Neural cell (in vitro differentiated cells): ENCODE data around the gene PGBD5. TPM values are rescaled to one million over a fixed set of nuclear protein-coding genes. Genes with fewer than 3 reads are reported as not detected.

Experiments used
- H2AFZ ChIP-seq: fragments of 200-600, 300-800 bp; sonication (generic), shearing (Covaris generic); 2 replicates; pipeline ENCODE4 v1.6.0; 2014; ENCODE audit warnings: low read depth, mild to moderate bottlenecking, antibody characterized with exemption, low read length, moderate library complexity
- H3F3A ChIP-seq: fragments of 200-600 bp; shearing (Covaris generic); 2 replicates; pipeline ENCODE4 v1.6.1; 2016; ENCODE audit warnings: mild to moderate bottlenecking, moderate library complexity, mixed read lengths, antibody characterized with exemption, low read length; ENCODE audit not compliant: insufficient read depth, poor library complexity, severe bottlenecking
- H3K27ac ChIP-seq: fragments of 200-600, 300-800 bp; sonication (generic), shearing (Covaris generic); 2 replicates; pipeline ENCODE4 v1.5.1; 2014; ENCODE audit warnings: mild to moderate bottlenecking, low read length, moderate library complexity
- H3K27me3 ChIP-seq: fragments of 300-800, 200-600 bp; sonication (generic), shearing (Covaris generic); 2 replicates; pipeline ENCODE4 v1.6.0; 2014; ENCODE audit warnings: mild to moderate bottlenecking, low read depth, low read length, moderate library complexity; ENCODE audit not compliant: insufficient read depth
- H3K36me3 ChIP-seq: fragments of 300-800, 200-600 bp; sonication (generic), shearing (Covaris generic); 2 replicates; pipeline ENCODE4 v1.5.1; 2014; ENCODE audit warnings: mild to moderate bottlenecking, antibody characterized with exemption, low read length, moderate library complexity; ENCODE audit not compliant: insufficient read depth
- H3K4me2 ChIP-seq: fragments of 300-800, 200-600 bp; sonication (generic), shearing (Covaris generic); 2 replicates; pipeline ENCODE4 v1.6.0; 2014; ENCODE audit warnings: mild to moderate bottlenecking, low read length
- H3K4me3 ChIP-seq: fragments of 300-800, 200-600 bp; sonication (generic), shearing (Covaris generic); 2 replicates; pipeline ENCODE4 v1.5.1; 2014; ENCODE audit warnings: mild to moderate bottlenecking, low read length, moderate library complexity
- H3K79me2 ChIP-seq: fragments of 200-600 bp; shearing (Covaris generic); replicated peaks from 2 replicates; pipeline ENCODE4 v1.6.0; 2014; ENCODE audit warnings: mild to moderate bottlenecking, low read length, moderate library complexity; ENCODE audit not compliant: insufficient read depth
- H3K9ac ChIP-seq: fragments of 300-800, 200-600 bp; sonication (generic), shearing (Covaris generic); 2 replicates; pipeline ENCODE4 v1.6.1; 2016; ENCODE audit warnings: mild to moderate bottlenecking, low read length, mixed read lengths
- H3K9me2 ChIP-seq: fragments of 200-600 bp; shearing (Covaris generic); 2 replicates; pipeline ENCODE4 v1.6.1; 2016; ENCODE audit warnings: mild to moderate bottlenecking, low read length, mixed read lengths; ENCODE audit not compliant: insufficient read depth
- H3K9me3 ChIP-seq: fragments of 200-600, 300-800 bp; sonication (generic), shearing (Covaris generic); 2 replicates; pipeline ENCODE4 v1.6.1; 2016; ENCODE audit warnings: mild to moderate bottlenecking, mixed run types, low read length, moderate library complexity, mixed read lengths
- H4K20me1 ChIP-seq: fragments of 200-600 bp; shearing (Covaris generic); 2 replicates; pipeline ENCODE4 v1.6.1; 2016; ENCODE audit warnings: mild to moderate bottlenecking, mixed run types; ENCODE audit not compliant: insufficient read depth
- EP300 ChIP-seq: fragments of 450-650 bp; conservative IDR thresholded peaks from 2 replicates; pipeline ENCODE4 v1.6.1; 2014; ENCODE audit warnings: antibody characterized with exemption, mild to moderate bottlenecking, moderate library complexity; ENCODE audit not compliant: poor library complexity, severe bottlenecking
- EZH2 ChIP-seq: fragments of 200-600, 300-800 bp; shearing (Covaris generic), sonication (generic); IDR thresholded peaks from 2 replicates; pipeline ENCODE4 v1.6.1; 2014; ENCODE audit warnings: antibody characterized with exemption, low read length, borderline replicate concordance, mild to moderate bottlenecking; ENCODE audit not compliant: insufficient read depth, poor library complexity, severe bottlenecking
- MXI1 ChIP-seq: fragments of 450-650 bp; conservative IDR thresholded peaks from 2 replicates; pipeline ENCODE4 v1.6.1; 2014; ENCODE audit warnings: antibody characterized with exemption, mild to moderate bottlenecking; ENCODE audit not compliant: poor library complexity, severe bottlenecking
- POLR2AphosphoS5 ChIP-seq: IDR thresholded peaks from 2 replicates; pipeline ENCODE4 v1.6.1; 2012
- RAD21 ChIP-seq: fragments of 450-650 bp; conservative IDR thresholded peaks from 2 replicates; pipeline ENCODE4 v1.6.1; 2014; ENCODE audit warnings: antibody characterized with exemption, mild to moderate bottlenecking, moderate library complexity
- SMC3 ChIP-seq: fragments of 450-650 bp; conservative IDR thresholded peaks from 2 replicates; pipeline ENCODE4 v1.6.1; 2014; ENCODE audit warnings: antibody characterized with exemption, mild to moderate bottlenecking, moderate library complexity; ENCODE audit not compliant: poor library complexity
- TAF1 ChIP-seq: IDR thresholded peaks from 2 replicates; pipeline ENCODE4 v1.6.1; 2012; ENCODE audit warnings: low read depth
- polyA plus RNA-seq: library from polyadenylated mRNA; depleted of rRNA; stranded (reverse); fragments of >200 nt; gene quantifications from 2 replicates; pipeline ENCODE4 v1.2.3, GENCODE V29; 2014
- TF ChIP-seq, protein P1 (sequence below): fragments of 450-650 bp; IDR thresholded peaks from 2 replicates; pipeline ENCODE4 v1.5.1; 2014; ENCODE audit warnings: antibody characterized with exemption, mild to moderate bottlenecking, moderate library complexity; ENCODE audit not compliant: poor library complexity, severe bottlenecking
- TF ChIP-seq, protein P2 (sequence below): IDR thresholded peaks from 2 replicates; pipeline ENCODE4 v1.6.1; 2012; ENCODE audit warnings: borderline replicate concordance

PGBD5 gene
- polyA plus RNA-seq, 1 donor from 2014 or later: 16.3 TPM

DNA sequence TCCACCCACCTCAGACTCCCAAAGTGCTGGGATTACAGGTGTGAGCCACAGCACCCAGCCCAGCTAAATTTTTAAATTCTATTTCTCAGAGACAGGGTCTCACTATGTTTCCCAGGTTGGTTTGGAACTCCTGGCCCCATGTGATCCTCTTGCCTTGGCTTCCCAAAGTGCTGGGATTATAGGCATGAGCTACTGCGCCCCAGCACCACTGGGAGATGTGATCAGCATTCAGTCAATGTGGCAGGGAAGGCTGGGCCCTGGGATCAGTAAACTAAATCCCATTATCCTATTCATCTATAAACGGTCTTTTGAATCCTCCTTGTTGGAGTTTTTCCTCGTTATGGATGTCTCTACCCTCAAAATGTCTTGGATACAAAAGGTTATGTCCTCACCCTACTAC, 113.5 kb downstream of the PGBD5 start:
- Histone ChIP-seq H3K4me3 (no peak overlapping the region), H3K27ac (no peak overlapping the region), H3F3A (no peaks in the 10 kb centered on the region), H3K36me3 (no peaks in the 10 kb centered on the region), H2AFZ (no peak overlapping the region), H3K79me2 (no peaks in the 10 kb centered on the region), H4K20me1 (no peaks in the 10 kb centered on the region), H3K27me3 (no peaks in the 10 kb centered on the region), H3K9ac (no peak overlapping the region), H3K9me2 (no peaks in the 10 kb centered on the region), H3K4me2 (no peak overlapping the region), H3K9me3 (no peaks in the 10 kb centered on the region)
- no peak for TF ChIP-seq EP300
- no peak for TF ChIP-seq POLR2AphosphoS5
- no peak for TF ChIP-seq MXI1
- no peak for TF ChIP-seq EZH2

DNA sequence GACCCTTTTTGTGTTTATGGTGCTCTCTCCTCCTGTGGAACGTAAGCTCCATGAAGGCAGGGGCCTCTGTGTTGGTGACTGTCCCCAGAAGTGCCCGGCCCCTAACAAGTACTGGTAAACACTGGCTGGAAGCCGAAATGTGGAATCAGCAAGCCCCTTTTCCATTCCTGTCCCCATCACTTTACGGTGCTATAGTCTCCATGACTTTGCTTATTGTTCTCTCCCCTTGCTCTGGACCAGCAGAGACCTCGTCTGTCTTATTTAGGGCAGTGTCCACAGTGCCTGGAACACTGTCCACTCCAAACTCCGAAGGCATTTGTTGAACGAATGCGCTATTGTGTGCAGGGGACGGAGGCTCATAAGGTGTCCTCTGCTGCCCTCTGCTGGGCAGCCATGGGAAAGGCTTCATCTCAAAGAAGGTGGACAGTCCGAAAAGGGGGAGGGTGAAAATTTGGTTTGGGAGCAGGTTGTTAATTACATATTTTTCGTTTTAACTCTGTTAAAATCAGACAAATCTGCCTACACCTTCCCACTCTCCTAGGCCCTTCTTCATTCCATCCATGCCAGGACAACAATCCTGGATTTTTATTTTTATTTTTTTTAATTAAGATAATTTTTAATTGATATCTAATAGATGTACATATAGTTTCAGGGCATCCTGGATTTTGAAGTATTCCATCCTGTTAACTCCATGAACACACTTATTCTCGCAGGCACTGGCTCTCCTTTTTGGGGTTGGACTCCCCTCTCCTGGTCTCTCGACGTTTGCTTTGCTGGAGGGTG, 115.6 kb downstream of the PGBD5 start:
- Histone ChIP-seq H3K9me2 (no peaks in the 10 kb centered on the region), H3K79me2 (no peaks in the 10 kb centered on the region), H3K4me3 (no peak overlapping the region), H3K4me2 (no peak overlapping the region), H2AFZ (no peak overlapping the region), H3K27ac (no peak overlapping the region), H3K9ac (no peak overlapping the region), H3F3A (no peaks in the 10 kb centered on the region), H3K27me3 (no peaks in the 10 kb centered on the region), H4K20me1 (no peaks in the 10 kb centered on the region), H3K36me3 (no peaks in the 10 kb centered on the region), H3K9me3 (no peaks in the 10 kb centered on the region)
- peak; percentile 99 for TF ChIP-seq SMC3
- TF ChIP-seq RAD21: peak; percentile 99
- TF ChIP-seq, protein P1, sequence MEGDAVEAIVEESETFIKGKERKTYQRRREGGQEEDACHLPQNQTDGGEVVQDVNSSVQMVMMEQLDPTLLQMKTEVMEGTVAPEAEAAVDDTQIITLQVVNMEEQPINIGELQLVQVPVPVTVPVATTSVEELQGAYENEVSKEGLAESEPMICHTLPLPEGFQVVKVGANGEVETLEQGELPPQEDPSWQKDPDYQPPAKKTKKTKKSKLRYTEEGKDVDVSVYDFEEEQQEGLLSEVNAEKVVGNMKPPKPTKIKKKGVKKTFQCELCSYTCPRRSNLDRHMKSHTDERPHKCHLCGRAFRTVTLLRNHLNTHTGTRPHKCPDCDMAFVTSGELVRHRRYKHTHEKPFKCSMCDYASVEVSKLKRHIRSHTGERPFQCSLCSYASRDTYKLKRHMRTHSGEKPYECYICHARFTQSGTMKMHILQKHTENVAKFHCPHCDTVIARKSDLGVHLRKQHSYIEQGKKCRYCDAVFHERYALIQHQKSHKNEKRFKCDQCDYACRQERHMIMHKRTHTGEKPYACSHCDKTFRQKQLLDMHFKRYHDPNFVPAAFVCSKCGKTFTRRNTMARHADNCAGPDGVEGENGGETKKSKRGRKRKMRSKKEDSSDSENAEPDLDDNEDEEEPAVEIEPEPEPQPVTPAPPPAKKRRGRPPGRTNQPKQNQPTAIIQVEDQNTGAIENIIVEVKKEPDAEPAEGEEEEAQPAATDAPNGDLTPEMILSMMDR: peak; percentile 98
- TF ChIP-seq TAF1: no peak

DNA sequence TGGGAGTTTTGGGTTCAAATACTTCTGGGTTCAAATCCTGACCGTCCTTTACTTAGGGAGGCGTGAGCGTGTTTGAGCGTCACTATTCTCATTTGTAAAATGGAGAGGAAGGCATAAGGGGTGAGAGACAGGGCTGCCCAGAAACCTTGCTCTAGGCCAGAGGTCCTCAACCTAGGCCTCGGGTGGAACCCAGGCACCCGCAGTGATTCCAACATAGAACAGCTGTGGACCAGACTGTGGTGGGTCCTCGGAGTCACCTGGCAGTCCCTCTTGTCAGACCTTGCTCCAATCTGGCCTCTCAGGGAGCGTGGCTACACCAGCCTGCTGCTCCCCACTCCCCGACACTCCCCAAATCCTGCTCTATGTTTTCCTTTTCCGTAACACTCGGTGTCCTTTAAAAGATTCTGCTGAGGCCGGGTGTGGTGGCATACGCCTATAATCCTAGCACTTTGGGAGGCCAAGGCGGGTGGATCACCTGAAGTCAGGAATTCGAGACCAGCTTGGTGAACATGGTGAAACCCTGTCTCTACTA, 116.4 kb downstream of the PGBD5 start:
- Histone ChIP-seq H3K9me3 (no peaks in the 10 kb centered on the region), H3K36me3 (no peaks in the 10 kb centered on the region), H3K9ac (no peak overlapping the region), H4K20me1 (no peaks in the 10 kb centered on the region), H3K79me2 (no peaks in the 10 kb centered on the region), H3K4me2 (no peak overlapping the region), H2AFZ (no peak overlapping the region), H3K27ac (no peak overlapping the region), H3K27me3 (no peaks in the 10 kb centered on the region), H3K9me2 (no peaks in the 10 kb centered on the region), H3K4me3 (no peak overlapping the region), H3F3A (no peaks in the 10 kb centered on the region)
- TF ChIP-seq EP300: no peak
- TF ChIP-seq POLR2AphosphoS5: no peak
- TF ChIP-seq, protein P2, sequence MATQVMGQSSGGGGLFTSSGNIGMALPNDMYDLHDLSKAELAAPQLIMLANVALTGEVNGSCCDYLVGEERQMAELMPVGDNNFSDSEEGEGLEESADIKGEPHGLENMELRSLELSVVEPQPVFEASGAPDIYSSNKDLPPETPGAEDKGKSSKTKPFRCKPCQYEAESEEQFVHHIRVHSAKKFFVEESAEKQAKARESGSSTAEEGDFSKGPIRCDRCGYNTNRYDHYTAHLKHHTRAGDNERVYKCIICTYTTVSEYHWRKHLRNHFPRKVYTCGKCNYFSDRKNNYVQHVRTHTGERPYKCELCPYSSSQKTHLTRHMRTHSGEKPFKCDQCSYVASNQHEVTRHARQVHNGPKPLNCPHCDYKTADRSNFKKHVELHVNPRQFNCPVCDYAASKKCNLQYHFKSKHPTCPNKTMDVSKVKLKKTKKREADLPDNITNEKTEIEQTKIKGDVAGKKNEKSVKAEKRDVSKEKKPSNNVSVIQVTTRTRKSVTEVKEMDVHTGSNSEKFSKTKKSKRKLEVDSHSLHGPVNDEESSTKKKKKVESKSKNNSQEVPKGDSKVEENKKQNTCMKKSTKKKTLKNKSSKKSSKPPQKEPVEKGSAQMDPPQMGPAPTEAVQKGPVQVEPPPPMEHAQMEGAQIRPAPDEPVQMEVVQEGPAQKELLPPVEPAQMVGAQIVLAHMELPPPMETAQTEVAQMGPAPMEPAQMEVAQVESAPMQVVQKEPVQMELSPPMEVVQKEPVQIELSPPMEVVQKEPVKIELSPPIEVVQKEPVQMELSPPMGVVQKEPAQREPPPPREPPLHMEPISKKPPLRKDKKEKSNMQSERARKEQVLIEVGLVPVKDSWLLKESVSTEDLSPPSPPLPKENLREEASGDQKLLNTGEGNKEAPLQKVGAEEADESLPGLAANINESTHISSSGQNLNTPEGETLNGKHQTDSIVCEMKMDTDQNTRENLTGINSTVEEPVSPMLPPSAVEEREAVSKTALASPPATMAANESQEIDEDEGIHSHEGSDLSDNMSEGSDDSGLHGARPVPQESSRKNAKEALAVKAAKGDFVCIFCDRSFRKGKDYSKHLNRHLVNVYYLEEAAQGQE: no peak
- TF ChIP-seq MXI1: no peak
